ENCODE results near the gene TSHB. TPM values are rescaled to one million over a fixed set of nuclear protein-coding genes. Genes with fewer than 3 reads are reported as not detected.

The TSHB gene
- total RNA-seq, 4 donors from 2014 or later: not detected

DNA sequence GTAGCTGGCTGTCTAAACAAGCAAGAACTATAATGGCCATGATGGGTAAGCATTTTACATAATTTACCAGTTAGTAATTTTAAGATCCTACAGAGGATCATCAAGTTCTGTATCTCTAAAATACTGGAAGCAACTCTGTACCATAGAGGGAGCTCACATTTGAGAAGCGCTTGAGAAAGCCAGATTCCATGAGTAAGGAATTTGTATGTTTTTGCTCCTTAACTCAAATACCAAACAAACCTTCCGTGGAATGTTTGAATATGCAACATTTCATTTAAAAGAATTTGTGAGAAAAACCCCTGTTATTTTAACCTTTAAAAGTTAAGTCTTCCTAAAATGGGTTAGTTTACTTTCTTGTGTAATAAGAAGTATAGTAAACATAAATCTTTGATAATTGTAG, 2.0 kb downstream of the TSHB start:
- 78% methylated on average over 2 of the region's 2 CpGs for WGBS
- no peaks in the 10 kb centered on the region for H3K36me3 ChIP-seq

DNA sequence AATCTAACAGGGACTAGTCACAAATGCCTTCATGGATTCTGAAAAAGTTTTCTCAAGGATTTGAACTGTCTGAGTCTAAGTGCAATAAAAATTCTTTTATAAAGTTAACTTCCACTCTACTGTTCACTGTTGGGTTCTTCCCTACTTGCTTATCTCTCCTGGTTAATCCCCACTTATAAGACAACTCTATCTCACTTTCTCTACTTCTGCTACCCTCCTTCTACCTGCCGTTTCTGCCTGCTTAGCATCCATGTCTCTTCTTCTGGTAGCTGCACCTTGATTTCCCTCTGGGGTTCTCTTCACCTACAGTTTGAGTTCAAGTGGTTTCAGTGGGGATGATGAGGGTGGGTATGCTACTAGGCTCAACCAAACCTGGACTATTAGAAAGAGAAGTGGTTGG, 6.0 kb downstream of the TSHB start:
- no peak for TF ChIP-seq POLR2AphosphoS5 (IDR thresholded peaks at IDR 0.05)
- TF ChIP-seq EP300 (IDR thresholded peaks at IDR 0.05): no peak
- TF ChIP-seq, protein P1, sequence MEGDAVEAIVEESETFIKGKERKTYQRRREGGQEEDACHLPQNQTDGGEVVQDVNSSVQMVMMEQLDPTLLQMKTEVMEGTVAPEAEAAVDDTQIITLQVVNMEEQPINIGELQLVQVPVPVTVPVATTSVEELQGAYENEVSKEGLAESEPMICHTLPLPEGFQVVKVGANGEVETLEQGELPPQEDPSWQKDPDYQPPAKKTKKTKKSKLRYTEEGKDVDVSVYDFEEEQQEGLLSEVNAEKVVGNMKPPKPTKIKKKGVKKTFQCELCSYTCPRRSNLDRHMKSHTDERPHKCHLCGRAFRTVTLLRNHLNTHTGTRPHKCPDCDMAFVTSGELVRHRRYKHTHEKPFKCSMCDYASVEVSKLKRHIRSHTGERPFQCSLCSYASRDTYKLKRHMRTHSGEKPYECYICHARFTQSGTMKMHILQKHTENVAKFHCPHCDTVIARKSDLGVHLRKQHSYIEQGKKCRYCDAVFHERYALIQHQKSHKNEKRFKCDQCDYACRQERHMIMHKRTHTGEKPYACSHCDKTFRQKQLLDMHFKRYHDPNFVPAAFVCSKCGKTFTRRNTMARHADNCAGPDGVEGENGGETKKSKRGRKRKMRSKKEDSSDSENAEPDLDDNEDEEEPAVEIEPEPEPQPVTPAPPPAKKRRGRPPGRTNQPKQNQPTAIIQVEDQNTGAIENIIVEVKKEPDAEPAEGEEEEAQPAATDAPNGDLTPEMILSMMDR (IDR thresholded peaks at IDR 0.05): no peak
- no peak for TF ChIP-seq POLR2A (IDR thresholded peaks at IDR 0.05)
- Histone ChIP-seq H3K4me1 (no peaks in the 10 kb centered on the region), H3K27me3 (no peaks in the 10 kb centered on the region), H3K27ac (no peak overlapping the region), H3K36me3 (no peaks in the 10 kb centered on the region), H3K9me3 (no peaks in the 10 kb centered on the region), H3K4me3 (no peak overlapping the region)
- WGBS: 79% methylated on average over 1 of the region's 1 CpG
- DNase-seq (ENCODE audit: low spot score in 2 of 2): no peak

More for the DNA sequence above, 2.0 kb downstream of the TSHB start:
- Histone ChIP-seq H3K9me3 (no peaks in the 10 kb centered on the region), H3K27ac (no peak overlapping the region), H3K4me1 (no peaks in the 10 kb centered on the region), H3K27me3 (no peaks in the 10 kb centered on the region), H3K4me3 (no peak overlapping the region)
- no peak for DNase-seq (ENCODE audit: low spot score in 2 of 2)
- TF ChIP-seq POLR2A (IDR thresholded peaks at IDR 0.05): no peak
- TF ChIP-seq, protein P1 (IDR thresholded peaks at IDR 0.05): no peak
- no peak for TF ChIP-seq EP300 (IDR thresholded peaks at IDR 0.05)
- no peak for TF ChIP-seq POLR2AphosphoS5 (IDR thresholded peaks at IDR 0.05)

DNA sequence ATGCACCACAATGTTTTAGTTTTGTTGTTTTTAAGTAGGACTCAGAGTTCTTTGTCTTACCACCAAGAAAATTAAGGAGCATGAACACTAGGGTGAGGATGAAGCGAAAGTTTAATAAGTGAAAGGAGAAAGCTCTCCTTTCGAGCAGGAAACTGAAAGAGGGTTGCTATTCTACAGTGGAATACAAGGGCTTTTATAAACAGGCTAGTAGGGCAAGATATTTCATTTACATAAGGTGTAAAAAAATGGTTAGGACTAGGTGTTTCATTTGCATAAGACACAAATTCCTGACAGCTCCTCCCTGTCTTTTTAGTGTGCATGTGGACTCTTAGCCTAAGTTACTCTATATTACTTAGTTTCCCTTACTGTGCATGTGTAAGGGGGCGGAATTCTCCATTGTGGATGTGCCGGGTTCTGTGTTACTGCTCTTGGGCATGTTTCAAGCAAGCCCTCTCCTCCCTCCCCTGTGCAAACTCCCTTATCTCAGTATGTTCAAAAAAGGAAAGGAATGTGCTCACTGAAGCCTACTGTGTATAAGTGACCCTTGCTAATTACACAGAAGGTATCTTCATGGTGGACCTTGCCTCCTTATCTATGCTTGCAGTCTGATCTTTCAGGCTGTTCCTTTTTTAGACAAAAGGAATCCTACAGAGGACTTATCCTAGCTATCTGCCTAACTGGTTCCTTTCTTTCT, 7.3 kb downstream of the TSHB start:
- Histone ChIP-seq H3K27ac (no peak overlapping the region), H3K9me3 (no peaks in the 10 kb centered on the region), H3K27me3 (no peaks in the 10 kb centered on the region), H3K4me3 (no peak overlapping the region), H3K4me1 (no peaks in the 10 kb centered on the region), H3K36me3 (no peaks in the 10 kb centered on the region)
- 70% methylated on average over 4 of the region's 4 CpGs for WGBS
- DNase-seq (ENCODE audit: low spot score in 2 of 2): no peak
- no peak for TF ChIP-seq POLR2AphosphoS5 (IDR thresholded peaks at IDR 0.05)
- TF ChIP-seq, protein P1 (IDR thresholded peaks at IDR 0.05): no peak
- no peak for TF ChIP-seq POLR2A (IDR thresholded peaks at IDR 0.05)
- TF ChIP-seq EP300 (IDR thresholded peaks at IDR 0.05): no peak

DNA sequence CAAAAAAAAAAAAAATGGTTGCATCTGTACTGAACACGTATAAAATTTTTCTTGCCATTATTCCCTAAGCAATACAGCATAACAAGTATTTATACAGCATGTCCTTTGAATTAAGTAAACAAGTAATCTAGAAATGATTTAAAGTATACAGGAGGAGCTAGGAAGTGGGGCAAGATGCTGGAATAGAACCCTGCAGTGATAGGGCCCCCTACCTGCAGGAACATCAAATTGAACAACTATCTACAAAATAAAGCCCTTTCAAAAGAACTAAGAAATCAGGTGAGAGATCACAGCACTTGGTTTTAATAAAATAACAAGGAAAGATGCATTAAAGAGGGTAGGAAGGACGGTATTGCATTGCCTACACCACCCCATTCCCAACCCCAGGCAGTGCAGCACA, 10.9 kb downstream of the TSHB start:
- WGBS: 71% methylated on average over 2 of the region's 2 CpGs
- Histone ChIP-seq H3K4me1 (no peaks in the 10 kb centered on the region), H3K4me3 (no peak overlapping the region), H3K27ac (no peak overlapping the region), H3K9me3 (no peaks in the 10 kb centered on the region), H3K36me3 (no peaks in the 10 kb centered on the region), H3K27me3 (no peaks in the 10 kb centered on the region)
- no peak for DNase-seq (ENCODE audit: low spot score in 2 of 2)
- TF ChIP-seq EP300 (IDR thresholded peaks at IDR 0.05) (no peak), POLR2AphosphoS5 (IDR thresholded peaks at IDR 0.05) (no peak), POLR2A (IDR thresholded peaks at IDR 0.05) (no peak)
- TF ChIP-seq, protein P1 (IDR thresholded peaks at IDR 0.05): no peak

DNA sequence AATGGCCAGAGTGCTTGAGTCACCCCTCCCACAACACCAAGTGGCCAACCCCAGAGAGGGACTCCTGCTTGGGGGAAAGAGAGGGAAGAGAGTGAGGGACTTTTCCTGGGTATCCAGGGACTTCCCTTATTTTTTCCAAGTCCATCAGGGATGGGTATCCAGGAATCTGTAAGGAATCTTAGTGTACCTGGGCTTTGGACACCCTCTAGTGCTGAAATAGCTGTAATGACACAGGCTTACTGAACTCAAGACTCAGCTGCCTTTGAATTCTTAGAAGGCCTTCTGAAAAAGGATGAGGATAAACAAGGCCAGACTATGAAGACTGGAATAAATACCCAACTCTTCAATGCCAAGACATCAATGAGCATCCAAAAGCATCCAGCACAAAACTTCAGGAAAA, 12.0 kb downstream of the TSHB start:
- Histone ChIP-seq H3K36me3 (no peaks in the 10 kb centered on the region), H3K4me1 (no peaks in the 10 kb centered on the region), H3K9me3 (no peaks in the 10 kb centered on the region), H3K27ac (no peak overlapping the region), H3K4me3 (no peak overlapping the region), H3K27me3 (no peaks in the 10 kb centered on the region)
- DNase-seq (ENCODE audit: low spot score in 2 of 2): no peak
- TF ChIP-seq, protein P1 (IDR thresholded peaks at IDR 0.05): no peak
- TF ChIP-seq POLR2AphosphoS5 (IDR thresholded peaks at IDR 0.05) (no peak), POLR2A (IDR thresholded peaks at IDR 0.05) (no peak), EP300 (IDR thresholded peaks at IDR 0.05) (no peak)

Measured in suprapubic skin (tissue), 4 donors.